Endometrium (tissue), 2 donors: ENCODE results near the gene GGCT.

Source experiments
- FAIRE-seq: peaks from 2 replicates; lab custom pipeline; 2012; peaks lifted over from hg19 to GRCh38; lab: Jason Lieb, UNC
- donor health status: control.
- donor health status: control.

Gene GGCT

DNA sequence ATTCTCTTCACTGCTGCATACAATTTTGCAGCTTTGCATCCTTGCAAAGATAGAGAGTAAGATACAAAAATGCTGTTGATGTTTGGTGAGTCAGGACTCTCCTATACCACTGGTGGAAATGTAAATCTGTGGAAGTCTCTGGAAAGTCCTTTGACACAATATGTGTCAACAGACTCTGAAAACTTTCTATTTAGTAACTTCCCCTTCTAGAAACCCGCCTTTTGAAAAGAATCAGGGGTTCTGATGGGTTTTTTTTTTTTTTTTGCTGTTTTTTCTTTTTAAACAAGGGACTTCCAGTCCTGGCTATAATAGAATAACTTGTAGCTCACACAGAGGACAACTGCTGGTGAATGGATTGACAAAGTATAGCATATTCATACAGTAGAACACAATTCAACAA is 42.5 kb downstream of the GGCT start:
- FAIRE-seq = no peak

- FAIRE-seq = no peak
Observed at GRCh38 chr7:30460246-30460633, 44.4 kb downstream of the GGCT start.

GRCh38 chr7:30459591-30460245 is 44.9 kb downstream of the GGCT start:
- peak; percentile 46 for FAIRE-seq

- no peak for FAIRE-seq
Observed at GRCh38 chr7:30458311-30458710, 46.3 kb downstream of the GGCT start.

DNA sequence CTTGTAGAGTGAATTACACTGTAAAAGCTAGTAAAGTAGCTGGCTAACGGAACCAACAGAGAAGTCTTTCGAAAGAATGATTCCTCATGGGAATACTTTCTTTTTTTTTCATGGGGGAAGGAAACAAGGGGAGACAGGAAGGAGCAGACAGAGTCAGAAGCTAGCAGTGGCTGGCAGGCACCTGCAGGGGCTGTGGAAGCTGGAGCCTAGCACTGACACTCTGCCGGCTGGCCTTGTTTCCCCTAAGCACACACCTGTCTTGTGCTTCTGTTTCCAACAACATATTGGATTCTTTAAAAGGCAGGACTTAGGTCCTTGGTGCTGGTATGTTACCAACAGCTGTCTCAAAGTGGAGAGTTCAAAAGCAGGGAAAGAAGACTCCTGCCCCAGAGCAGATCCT is 50.7 kb downstream of the GGCT start:
- FAIRE-seq = no peak

DNA sequence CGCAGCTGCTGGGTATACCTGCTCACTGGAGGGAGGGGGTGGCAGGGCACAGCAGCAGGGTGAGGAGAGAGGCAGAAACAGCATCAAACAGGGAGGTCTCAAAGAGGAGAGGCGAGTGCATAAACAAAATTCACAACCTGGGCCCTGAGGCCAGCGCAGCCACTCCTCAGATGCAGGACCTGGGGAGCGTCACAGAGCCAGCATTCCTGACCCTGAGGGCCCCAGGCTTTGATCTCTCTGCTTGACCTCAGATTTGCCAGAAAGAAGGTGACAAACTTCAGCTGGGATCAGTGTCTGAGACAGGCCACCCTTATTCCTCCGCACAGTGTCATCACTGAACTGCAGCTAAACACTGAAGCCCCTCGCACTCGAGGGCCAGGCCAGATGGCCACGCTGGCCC is 51.6 kb downstream of the GGCT start:
- FAIRE-seq = no peak

- no peak for FAIRE-seq
Observed at GRCh38 chr7:30452280-30452930, 52.2 kb downstream of the GGCT start.

- FAIRE-seq = no peak
Observed at GRCh38 chr7:30451539-30452279, 52.9 kb downstream of the GGCT start.

- no peak for FAIRE-seq
Observed at GRCh38 chr7:30450983-30451497, 53.6 kb downstream of the GGCT start.

- no peak for FAIRE-seq
Observed at GRCh38 chr7:30450240-30450982, 54.2 kb downstream of the GGCT start.

- no peak for FAIRE-seq
Observed at GRCh38 chr7:30448461-30449189, 56.0 kb downstream of the GGCT start.

DNA sequence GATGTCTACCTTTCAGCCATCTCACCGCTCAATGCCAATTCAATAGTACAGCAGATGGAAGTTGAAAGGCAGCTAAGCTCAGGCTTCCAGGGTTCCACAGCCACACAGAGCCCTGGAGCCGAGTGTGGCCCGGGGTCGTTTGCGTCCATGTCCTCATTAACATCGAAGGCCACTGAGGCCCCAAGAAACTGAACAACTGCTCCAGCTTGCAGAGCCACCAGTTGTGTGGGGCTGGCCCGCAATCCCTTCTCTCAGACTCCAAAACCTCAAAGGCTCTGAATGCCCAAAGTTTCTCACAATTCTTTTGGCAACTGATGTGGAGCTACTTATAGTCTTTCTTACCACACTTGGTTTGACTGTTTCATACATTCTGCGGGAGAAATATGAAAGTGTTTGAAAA is 57.2 kb downstream of the GGCT start:
- no peak for FAIRE-seq
